MM.1S (cell line): ENCODE measurements around the gene NCBP2.

ENCODE experiments used
- CTCF ChIP-seq: fragments of 300-600 bp; sonication (generic); IDR thresholded peaks from 2 replicates; pipeline ENCODE4 v1.5.1; 2016; ENCODE audit warnings: antibody characterized with exemption, low read length, mixed read lengths
- EZH2 ChIP-seq: fragments of 300-600 bp; sonication (generic); optimal IDR thresholded peaks from 2 replicates; pipeline ENCODE3; 2017; ENCODE audit warnings: low read depth, mild to moderate bottlenecking, antibody characterized with exemption, low read length, mixed read lengths

GRCh38 chr3:196967412-196968232 lies 25.3 kb upstream of the NCBP2 start:
- no peak for TF ChIP-seq CTCF
- no peak for TF ChIP-seq EZH2
